Uterus (tissue), 2 donors: ENCODE results near the gene AGRP.

Source experiments
- POLR2A ChIP-seq, 2 donors: fragments of 450-650 bp; IDR thresholded peaks; one replicate each; pipeline ENCODE4 v1.6.1; 2016; ENCODE audit warnings: antibody characterized with exemption in 2 of 2, mild to moderate bottlenecking in 1 of 2, moderate library complexity in 1 of 2
- TF ChIP-seq, protein P1 (sequence below), 4 experiments: fragments of 200-600 bp in 2 of 4; fragments of 450-650 bp in 2 of 4; sonication (generic) in 2 of 4; IDR thresholded peaks; one replicate each; pipeline ENCODE4 v1.5.1; 2016 to 2019; ENCODE audit warnings: antibody characterized with exemption in 4 of 4, mild to moderate bottlenecking in 2 of 4, moderate library complexity in 1 of 4

DNA sequence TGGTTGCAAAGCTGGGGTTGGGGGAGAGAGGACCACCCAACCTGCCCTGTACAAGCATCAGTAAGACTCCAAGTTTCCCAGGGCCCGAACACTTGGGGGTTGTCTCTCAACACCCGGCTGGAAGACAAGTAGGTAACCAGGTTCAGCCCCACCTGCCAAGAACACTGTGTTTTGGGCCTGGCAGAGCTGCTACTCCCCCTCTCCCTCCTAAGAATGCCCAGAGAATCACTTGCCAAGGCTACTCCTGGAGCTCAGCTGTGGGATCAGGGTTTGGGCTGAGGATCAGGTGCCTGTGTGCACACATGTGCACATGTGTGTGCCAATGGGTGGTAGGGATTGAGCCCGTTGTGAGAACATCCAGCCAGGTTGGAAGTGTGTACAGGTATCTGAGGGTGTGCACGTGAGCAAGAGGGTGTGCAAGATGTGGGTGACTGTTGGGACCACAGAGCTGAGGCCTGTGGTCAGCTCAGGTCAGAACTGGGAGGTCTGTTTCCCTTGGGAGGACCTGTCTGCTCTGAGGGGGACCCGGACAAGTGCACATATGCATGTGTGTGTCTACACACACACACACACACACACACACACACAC lies 50.1 kb downstream of the AGRP start:
- no peak for TF ChIP-seq POLR2A (IDR thresholded peaks at IDR 0.05)
- TF ChIP-seq, protein P1, sequence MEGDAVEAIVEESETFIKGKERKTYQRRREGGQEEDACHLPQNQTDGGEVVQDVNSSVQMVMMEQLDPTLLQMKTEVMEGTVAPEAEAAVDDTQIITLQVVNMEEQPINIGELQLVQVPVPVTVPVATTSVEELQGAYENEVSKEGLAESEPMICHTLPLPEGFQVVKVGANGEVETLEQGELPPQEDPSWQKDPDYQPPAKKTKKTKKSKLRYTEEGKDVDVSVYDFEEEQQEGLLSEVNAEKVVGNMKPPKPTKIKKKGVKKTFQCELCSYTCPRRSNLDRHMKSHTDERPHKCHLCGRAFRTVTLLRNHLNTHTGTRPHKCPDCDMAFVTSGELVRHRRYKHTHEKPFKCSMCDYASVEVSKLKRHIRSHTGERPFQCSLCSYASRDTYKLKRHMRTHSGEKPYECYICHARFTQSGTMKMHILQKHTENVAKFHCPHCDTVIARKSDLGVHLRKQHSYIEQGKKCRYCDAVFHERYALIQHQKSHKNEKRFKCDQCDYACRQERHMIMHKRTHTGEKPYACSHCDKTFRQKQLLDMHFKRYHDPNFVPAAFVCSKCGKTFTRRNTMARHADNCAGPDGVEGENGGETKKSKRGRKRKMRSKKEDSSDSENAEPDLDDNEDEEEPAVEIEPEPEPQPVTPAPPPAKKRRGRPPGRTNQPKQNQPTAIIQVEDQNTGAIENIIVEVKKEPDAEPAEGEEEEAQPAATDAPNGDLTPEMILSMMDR (IDR thresholded peaks at IDR 0.05) = no peak
